Activated CD8-positive, alpha-beta memory T cell treated with anti-CD3 and anti-CD28 coated beads, Interleukin-2, amount 50 U/mL, for 1 hour (primary cell): Measurements from ENCODE around the gene APCDD1L.
"Not testable (repeated sequence)": the region's sequence is repeated elsewhere in the genome, so short reads cannot be mapped to it uniquely, and the experiment has no call there.

Source experiments
- DNase-seq: peaks from one replicate; pipeline ENCODE4 v3.0.0-alpha.2; 2020; ENCODE audit errors: extremely low read depth

APCDD1L gene

GRCh38 chr20:58514321-58515232, 622 bp downstream of the APCDD1L start:
- DNase-seq = no peak

- no peak for DNase-seq
Measured at GRCh38 chr20:58513580-58514285, 1.5 kb downstream of the APCDD1L start.

GRCh38 chr20:58512808-58513552, 2.2 kb downstream of the APCDD1L start:
- DNase-seq = no peak

DNA sequence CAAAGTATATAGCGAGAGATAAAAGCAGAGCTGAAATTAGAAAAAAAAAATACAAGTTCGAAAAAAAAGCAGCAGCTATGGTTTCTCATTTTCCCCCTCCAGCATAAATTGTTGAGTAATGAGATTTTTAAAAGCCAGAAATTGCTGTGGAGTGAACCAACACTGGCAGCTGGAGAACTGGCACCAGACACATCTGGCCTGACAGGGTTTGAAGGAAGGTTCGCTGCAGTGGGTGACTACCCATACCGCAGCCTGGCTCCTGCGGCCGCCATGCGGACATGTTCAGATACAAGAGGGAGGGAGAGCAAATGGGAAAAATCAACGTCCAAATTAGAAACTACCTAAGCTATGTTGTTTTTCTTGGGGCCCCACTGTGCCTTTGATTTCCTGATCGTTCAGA, 3.3 kb downstream of the APCDD1L start:
- no peak for DNase-seq

DNA sequence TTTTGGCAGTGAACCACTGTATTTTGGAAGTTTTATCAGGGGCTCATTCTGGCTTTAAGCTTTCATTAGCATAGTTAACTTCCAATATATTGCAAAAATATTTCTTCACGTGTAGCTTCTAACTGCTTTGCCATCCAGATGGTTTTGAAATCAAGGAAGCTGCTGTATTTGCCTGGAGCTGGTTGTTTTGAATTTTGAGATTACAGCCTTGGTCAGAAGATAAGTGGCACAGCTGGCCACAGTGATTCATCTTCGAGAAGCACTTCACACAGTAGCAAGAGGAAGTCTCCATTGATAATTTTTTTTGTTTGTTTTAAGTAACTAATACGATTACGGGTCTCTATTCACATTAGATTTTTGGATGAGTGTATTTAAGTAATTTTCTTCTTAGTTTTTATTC, 3.8 kb downstream of the APCDD1L start:
- no peak for DNase-seq

DNA sequence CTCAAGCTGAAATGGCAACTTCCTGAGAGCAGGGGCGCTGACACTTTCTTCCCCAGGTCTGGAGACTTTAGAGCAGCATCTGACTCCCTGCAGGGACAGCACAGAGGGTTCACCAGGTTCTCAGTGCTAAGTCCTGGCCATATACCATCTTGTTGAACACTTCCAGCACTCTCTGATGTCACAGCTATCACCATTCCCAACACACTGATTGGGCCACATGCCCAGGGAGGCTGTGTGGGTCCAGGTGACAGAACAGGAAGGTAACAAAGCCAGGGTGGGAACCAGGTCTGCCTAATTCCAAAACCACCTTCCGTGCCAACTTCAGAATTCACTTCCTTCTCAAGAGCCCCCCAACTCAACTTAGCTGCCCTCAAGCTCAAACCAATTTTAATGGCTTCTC, 4.3 kb downstream of the APCDD1L start:
- DNase-seq = no peak

DNA sequence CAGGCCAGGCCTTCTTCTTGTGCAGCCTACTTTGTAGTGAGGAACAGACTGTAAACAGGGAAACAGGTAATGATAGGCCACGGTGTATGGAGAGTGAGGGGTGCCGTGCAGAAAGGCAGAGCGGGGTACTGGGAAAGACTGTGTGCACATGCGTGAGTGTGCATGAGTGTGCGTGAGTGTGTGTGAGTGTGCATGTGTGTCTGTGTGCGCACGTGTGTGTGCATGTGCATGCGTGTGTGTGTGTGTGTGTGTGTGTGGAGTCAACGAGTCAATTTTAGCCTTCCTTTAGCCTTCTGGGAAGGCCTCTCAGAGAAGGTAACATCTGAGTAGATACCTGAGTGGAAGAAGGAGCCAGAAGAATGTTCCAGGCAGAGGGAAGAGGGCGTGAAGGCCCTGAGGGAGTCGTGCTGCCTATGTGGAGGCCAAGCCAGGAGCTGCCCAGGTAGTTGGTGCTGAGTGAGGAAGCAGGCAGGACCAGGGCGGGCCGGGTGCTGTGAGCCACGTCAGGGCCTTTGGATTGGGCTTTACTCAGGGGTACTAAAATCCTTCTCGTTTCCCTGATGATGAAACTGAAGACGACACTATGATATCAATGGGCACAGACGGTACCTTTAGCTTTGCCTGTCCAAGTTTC, 6.3 kb downstream of the APCDD1L start:
- no peak for DNase-seq

- DNase-seq = not testable (repeated sequence)
Measured at GRCh38 chr20:58506999-58507398, 8.2 kb downstream of the APCDD1L start.

GRCh38 chr20:58504566-58504965, 10.6 kb downstream of the APCDD1L start:
- DNase-seq = no peak

GRCh38 chr20:58503668-58504067, 11.5 kb downstream of the APCDD1L start:
- DNase-seq = no peak

DNA sequence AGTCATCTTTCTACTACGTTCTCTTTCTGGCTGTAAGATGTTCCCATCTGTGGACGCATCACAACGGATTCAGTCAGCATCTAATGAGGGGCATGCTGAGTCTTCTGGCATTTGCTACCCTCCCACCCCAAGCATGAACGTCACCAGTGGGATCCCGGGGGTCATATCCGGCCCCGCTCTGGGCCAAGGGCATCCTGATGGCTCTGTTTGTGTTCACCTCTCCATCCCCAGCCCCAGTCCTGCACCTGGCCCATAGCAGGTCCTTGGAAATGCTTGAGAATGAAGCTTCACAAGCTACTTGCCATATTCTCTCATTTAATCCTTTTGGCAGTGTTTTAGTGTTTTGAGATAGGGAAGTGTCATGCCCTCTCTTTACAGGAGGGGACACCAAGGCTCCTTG, 14.9 kb downstream of the APCDD1L start:
- DNase-seq = no peak

DNA sequence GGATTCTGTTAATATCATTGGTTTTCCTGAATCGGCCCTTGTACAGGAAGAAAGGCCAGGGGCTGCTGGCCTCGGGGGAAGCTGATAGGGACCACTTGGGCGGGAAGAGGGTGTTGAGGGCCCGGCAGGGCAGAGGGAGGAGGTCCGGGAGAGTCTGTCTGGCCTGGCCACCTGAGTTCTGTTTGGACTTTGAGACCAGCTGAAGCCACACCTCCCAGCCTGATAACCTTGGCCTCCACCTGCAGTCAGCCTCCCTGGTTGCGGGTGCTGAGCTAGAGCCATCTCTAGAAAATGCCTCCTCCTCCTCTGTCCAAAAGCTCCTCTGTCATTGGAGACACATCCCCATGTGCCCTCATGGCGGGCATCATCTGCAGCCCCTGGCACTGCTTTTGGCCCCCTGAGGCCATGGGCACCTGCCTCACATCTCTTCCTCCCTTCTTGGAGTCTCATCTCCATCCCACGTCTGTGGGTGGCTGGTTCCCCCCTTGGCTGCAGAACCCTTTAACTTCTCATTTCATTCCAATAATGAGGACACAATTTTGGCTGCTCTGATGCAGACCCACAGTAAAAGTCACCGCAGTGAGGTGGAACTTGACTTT, 16.6 kb downstream of the APCDD1L start:
- DNase-seq = no peak

- DNase-seq = no peak
Measured at GRCh38 chr20:58497724-58498469, 17.3 kb downstream of the APCDD1L start.

DNA sequence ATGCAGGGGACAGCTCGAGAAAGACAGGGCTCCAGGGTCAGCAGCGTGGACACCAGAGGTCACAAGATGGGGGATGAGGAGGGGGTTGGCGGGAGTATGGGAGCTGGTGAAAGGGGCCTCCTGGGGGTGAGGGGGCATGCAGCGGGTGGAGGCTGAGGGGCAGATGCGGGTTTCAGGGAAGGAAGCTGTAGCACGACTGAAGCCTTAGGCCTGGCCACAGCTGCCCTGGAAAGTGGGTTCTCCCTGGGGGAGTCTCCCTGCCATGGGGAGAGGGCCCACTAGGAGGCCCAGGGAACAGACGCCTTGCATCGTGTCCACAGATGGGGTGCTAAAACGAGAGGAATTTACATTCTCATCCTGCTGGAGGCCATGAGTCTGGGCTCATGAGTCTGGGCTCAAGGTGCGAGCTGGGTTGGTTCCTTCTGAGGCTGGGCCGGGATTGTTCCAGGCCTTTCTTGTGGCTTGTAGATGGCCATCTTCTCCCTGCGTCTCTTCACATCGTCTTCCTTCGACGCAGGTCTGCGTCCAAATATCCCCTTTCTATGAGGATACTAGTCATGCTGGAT, 18.0 kb downstream of the APCDD1L start:
- DNase-seq = no peak

GRCh38 chr20:58496429-58496769, 18.8 kb downstream of the APCDD1L start:
- DNase-seq = no peak

GRCh38 chr20:58495623-58496428, 19.4 kb downstream of the APCDD1L start:
- DNase-seq = no peak

GRCh38 chr20:58494923-58495622, 20.1 kb downstream of the APCDD1L start:
- DNase-seq = no peak

DNA sequence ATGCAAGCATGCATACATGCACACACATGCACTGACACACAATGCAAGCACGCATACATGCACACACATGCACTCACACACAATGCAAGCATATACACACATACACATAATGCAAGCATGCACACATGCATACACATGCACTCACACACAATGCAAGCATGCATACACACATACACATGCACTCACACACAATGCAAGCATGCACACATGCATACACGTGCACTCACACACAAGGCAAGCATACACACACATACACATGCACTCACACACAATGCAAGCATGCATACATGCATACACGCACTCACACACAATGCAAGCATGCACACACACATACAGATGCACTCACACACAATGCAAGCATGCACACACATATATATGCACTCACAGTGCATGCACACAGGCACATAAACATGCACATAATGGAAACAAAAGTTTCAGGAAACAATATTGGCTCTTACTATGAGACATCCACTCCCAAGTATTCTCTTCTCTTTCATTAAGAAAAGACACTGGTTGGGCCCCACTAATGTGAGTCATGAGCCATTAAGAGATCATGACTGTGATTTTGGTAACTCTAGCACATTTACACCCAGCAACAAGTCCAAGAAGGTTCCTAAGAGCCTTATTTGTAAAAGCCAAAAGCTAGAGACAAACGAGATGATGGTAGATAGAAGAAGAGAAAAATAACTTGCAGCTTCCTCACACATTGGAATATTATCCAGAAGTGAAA, 22.2 kb downstream of the APCDD1L start:
- no peak for DNase-seq
